HG03558 (cell line): ENCODE data around the gene MARVELD3.
"Not testable (repeated sequence)": the region's sequence is repeated elsewhere in the genome, so short reads cannot be mapped to it uniquely, and the experiment has no call there.

Experiments
- ATAC-seq: cut with Tn5 transposase; IDR thresholded peaks from one replicate; pipeline ENCODE4 v1.9.1; 2021; ENCODE audit warnings: moderate number of reproducible peaks; ENCODE audit not compliant: unreplicated experiment; ENCODE audit errors: extremely low read depth

MARVELD3 gene

GRCh38 chr16:71669926-71670536 lies 44.0 kb downstream of the MARVELD3 start:
- ATAC-seq = no peak

GRCh38 chr16:71670537-71670936 lies 44.6 kb downstream of the MARVELD3 start:
- no peak for ATAC-seq

- no peak for ATAC-seq
Measured at GRCh38 chr16:71671165-71671564, 45.2 kb downstream of the MARVELD3 start.

- ATAC-seq = no peak
Measured at GRCh38 chr16:71672125-71672524, 46.1 kb downstream of the MARVELD3 start.

GRCh38 chr16:71672803-71673581 lies 47.0 kb downstream of the MARVELD3 start:
- no peak for ATAC-seq

- no peak for ATAC-seq
Measured at GRCh38 chr16:71673582-71673973, 47.6 kb downstream of the MARVELD3 start.

GRCh38 chr16:71674229-71674628 lies 48.2 kb downstream of the MARVELD3 start:
- ATAC-seq = no peak

GRCh38 chr16:71675380-71675779 lies 49.4 kb downstream of the MARVELD3 start:
- no peak for ATAC-seq

- no peak for ATAC-seq
Measured at GRCh38 chr16:71676236-71676635, 50.3 kb downstream of the MARVELD3 start.

GRCh38 chr16:71681360-71681759 lies 55.4 kb downstream of the MARVELD3 start:
- ATAC-seq = no peak

GRCh38 chr16:71684280-71684679 lies 58.3 kb downstream of the MARVELD3 start:
- not testable (repeated sequence) for ATAC-seq
